IPS DF 19.7 (cell line): ENCODE measurements around the gene KDM8.

ENCODE experiments used
- DNase-seq: peaks from one replicate; pipeline ENCODE4 v3.0.0-alpha.2; 2013; ENCODE audit warnings: low read depth, low spot score

Gene KDM8

GRCh38 chr16:27268376-27269299, 65.3 kb downstream of the KDM8 start, which contains the start of gene NSMCE1:
Gene NSMCE1 (minus strand): TSS chr16:27268772. CDS start chr16:27257570, 11,202 bp downstream.
- DNase-seq = peak; percentile 60

DNA sequence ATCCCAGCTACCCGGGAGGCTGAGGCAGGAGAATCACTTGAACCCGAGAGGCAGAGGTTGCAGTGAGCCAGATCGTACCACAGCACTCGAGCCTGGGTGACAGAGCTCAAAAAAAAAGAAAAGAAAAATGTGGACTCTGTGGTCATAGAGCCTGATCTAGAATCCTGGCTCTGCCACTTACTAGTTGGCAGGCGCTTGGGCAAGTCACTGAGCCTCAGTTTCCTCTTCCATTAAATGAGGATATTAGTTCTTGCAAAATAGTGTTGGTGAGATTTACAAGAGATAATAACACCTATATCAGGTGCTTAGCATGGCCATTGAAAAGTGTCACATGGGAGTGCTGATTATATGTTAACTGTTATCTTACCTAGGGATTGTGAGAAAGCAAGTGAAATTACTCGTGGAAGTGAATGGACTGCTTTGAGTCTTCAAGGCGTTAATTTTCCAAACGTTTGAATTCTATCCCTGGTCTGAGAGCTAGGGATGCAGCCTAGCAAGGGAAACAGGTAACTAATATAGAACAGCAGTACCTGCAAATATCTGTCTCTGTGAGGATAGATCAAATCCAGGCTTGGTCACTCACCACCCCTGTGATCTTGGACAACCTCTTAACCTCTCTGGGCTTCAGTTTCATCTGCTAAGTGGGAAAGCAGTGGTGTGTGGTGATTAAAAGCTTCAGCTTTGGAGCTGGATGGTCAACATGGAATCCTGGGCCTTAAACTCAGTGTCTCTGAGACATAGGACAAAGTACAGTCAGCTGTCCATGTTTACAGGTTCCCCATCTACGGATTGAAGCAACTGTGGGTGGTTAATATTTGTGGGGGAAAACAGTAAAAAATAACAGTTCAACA, 66.2 kb downstream of the KDM8 start:
- DNase-seq = no peak

DNA sequence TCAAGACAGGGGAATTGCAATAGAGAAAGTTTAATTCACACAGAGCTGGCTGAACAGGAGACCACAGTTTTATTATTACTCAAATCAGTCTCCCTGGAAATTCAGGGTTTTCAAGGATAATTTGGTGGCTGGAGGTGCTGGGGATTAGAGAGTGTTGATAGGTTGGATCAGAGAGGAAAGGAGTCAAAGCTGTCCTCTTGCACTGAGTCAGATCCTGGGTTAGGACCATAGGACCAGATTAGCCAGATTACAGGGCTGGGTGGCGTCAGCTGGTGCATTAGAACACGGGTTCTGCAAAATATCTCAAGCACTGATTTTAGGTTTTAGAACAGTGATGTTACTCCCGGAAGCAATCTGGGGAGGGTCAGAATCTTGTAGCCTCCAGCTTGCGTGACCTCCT, 67.0 kb downstream of the KDM8 start:
- no peak for DNase-seq
